Transverse colon (tissue), 4 donors: ENCODE results near the gene SLC25A23.

Experiments used
- EP300 ChIP-seq: sonication (generic); formaldehyde crosslinking; IDR thresholded peaks from one replicate; pipeline ENCODE4 v1.6.1; 2017; ENCODE audit warnings: antibody characterized with exemption, low read depth
- POLR2A ChIP-seq: fragments of 450-650 bp; IDR thresholded peaks from one replicate; pipeline ENCODE4 v1.6.1; 2016; ENCODE audit warnings: antibody characterized with exemption, mild to moderate bottlenecking, moderate library complexity
- POLR2AphosphoS5 ChIP-seq, 3 donors: sonication (generic); formaldehyde crosslinking; IDR thresholded peaks; one replicate each; pipeline ENCODE4 v1.6.1; 2016; ENCODE audit warnings: antibody characterized with exemption in 3 of 3
- TF ChIP-seq, protein P1 (sequence below), 5 experiments: fragments of 200-600 bp in 3 of 5; fragments of 450-650 bp in 2 of 5; sonication (generic) in 3 of 5; IDR thresholded peaks; 1 replicate in 2 of 5; 2 replicates in 3 of 5; pipeline ENCODE4 v1.5.1; 2016 to 2017; ENCODE audit warnings: antibody characterized with exemption in 5 of 5, inconsistent platforms in 3 of 5, mild to moderate bottlenecking in 2 of 5, moderate library complexity in 1 of 5

DNA sequence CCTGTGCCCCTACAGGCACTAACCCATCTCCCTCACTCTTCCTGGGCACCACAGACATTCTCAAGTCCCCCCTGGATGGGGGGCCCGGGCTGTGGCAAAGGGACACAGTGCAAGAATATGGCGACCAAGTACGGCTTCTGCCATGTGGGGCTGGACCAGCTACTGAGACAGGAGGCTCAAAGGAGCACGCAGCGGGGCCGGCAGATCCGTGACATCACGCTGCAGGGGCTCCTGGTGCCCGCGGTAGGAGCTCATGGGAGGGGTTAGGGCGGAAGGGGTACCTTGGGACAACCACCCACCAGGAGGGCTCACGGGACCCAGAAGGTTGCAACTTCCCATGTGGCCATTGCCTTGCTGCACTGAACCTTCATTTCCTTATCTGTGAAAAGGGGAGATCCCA, 63.3 kb downstream of the SLC25A23 start:
- TF ChIP-seq EP300: no peak
- TF ChIP-seq, protein P1, sequence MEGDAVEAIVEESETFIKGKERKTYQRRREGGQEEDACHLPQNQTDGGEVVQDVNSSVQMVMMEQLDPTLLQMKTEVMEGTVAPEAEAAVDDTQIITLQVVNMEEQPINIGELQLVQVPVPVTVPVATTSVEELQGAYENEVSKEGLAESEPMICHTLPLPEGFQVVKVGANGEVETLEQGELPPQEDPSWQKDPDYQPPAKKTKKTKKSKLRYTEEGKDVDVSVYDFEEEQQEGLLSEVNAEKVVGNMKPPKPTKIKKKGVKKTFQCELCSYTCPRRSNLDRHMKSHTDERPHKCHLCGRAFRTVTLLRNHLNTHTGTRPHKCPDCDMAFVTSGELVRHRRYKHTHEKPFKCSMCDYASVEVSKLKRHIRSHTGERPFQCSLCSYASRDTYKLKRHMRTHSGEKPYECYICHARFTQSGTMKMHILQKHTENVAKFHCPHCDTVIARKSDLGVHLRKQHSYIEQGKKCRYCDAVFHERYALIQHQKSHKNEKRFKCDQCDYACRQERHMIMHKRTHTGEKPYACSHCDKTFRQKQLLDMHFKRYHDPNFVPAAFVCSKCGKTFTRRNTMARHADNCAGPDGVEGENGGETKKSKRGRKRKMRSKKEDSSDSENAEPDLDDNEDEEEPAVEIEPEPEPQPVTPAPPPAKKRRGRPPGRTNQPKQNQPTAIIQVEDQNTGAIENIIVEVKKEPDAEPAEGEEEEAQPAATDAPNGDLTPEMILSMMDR (IDR thresholded peaks at IDR 0.05): no peak
- TF ChIP-seq POLR2AphosphoS5 (IDR thresholded peaks at IDR 0.05): no peak
- TF ChIP-seq POLR2A: no peak
